Stomach (tissue), 9 donors: Measurements from ENCODE around the gene DNAJB9. TPM values are rescaled to one million over a fixed set of nuclear protein-coding genes. Genes with fewer than 3 reads are reported as not detected.
A peak's percentile ranks its signal among the peaks of the same experiment; 100 is the strongest.

ENCODE experiments used
- DNase-seq, 2 donors: peaks; one replicate each; pipeline versions ENCODE4 v3.0.0 to v3.0.0-alpha.2; 2013 to 2019
- H3K27ac ChIP-seq, 5 donors: fragments of 200-600 bp in 4 of 5; sonication (generic) in 4 of 5; one replicate each; pipeline ENCODE4 v1.5.1; 2013 to 2019; ENCODE audit warnings: mild to moderate bottlenecking in 1 of 5, moderate library complexity in 1 of 5
- H3K27me3 ChIP-seq, 3 donors: fragments of 200-600 bp; sonication (generic); one replicate each; pipeline ENCODE4 v1.5.1; 2017 to 2019; ENCODE audit warnings: mixed run types in 1 of 3
- H3K36me3 ChIP-seq, 4 donors: fragments of 200-600 bp; sonication (generic); 1 replicate in 3 of 4; 2 replicates in 1 of 4; pipeline ENCODE4 v1.5.1; 2016 to 2019
- H3K4me1 ChIP-seq, 4 donors: fragments of 200-600 bp; sonication (generic); one replicate each; pipeline ENCODE4 v1.5.1; 2016 to 2019
- H3K4me3 ChIP-seq, 4 donors: fragments of 200-600 bp; sonication (generic) in 3 of 4; one replicate each; pipeline ENCODE4 v1.5.1; 2016 to 2019; ENCODE audit warnings: mild to moderate bottlenecking in 1 of 4
- H3K9me3 ChIP-seq, 4 donors: fragments of 200-600 bp; sonication (generic); one replicate each; pipeline ENCODE4 v1.5.1; 2016 to 2019
- EP300 ChIP-seq: sonication (generic); formaldehyde crosslinking; IDR thresholded peaks from one replicate; pipeline ENCODE4 v1.6.1; 2017; ENCODE audit warnings: antibody characterized with exemption
- POLR2A ChIP-seq, 4 donors: fragments of 450-650 bp; IDR thresholded peaks; one replicate each; pipeline ENCODE4 v1.6.1; 2016; ENCODE audit warnings: antibody characterized with exemption in 4 of 4, control low read depth in 2 of 4, mild to moderate bottlenecking in 1 of 4, moderate library complexity in 1 of 4
- POLR2AphosphoS5 ChIP-seq, 3 donors: sonication (generic); formaldehyde crosslinking; IDR thresholded peaks; one replicate each; pipeline ENCODE4 v1.6.1; 2016; ENCODE audit warnings: antibody characterized with exemption in 3 of 3
- WGBS, 5 donors: extraction: QIAGEN DNeasy Blood & Tissue Kit in 3 of 5; methylation state at CpG; one replicate each; pipeline versions ENCODE4 v1.1.5 to v1.1.7; 2013 to 2018; 5-methylcytosine and 5-hydroxymethylcytosine counted together
- intact Hi-C: fragments of 100-400 bp; cut with DNase I; formaldehyde crosslinking; loops from one replicate; pipeline ENCODE4 v1.15.1; 2023; ENCODE audit warnings: low total_unique reads
- polyA plus RNA-seq, 3 donors: library from polyadenylated mRNA; stranded (reverse); fragments of 200-250 nt; gene quantifications; one replicate each; pipeline ENCODE4 v1.2.3, GENCODE V29; 2013
- total RNA-seq, 5 donors: library from RNA; depleted of rRNA; stranded (reverse); fragments of >200 nt; gene quantifications; one replicate each; pipeline versions ENCODE4 v1.1.0 to v1.2.3, GENCODE V29; 2014 to 2016
- TF ChIP-seq, protein P1 (sequence below), 7 experiments: fragments of 450-650 bp in 4 of 7; fragments of 200-600 bp in 3 of 7; sonication (generic) in 3 of 7; IDR thresholded peaks; one replicate each; pipeline ENCODE4 v1.5.1; 2016 to 2019; ENCODE audit warnings: antibody characterized with exemption in 7 of 7, control low read depth in 2 of 7, mild to moderate bottlenecking in 1 of 7
- donor health status: healthy with polysubstance abuse.
- donor health status: Bipolar disorder and iron deficiency.
- donor health status: healthy.

Gene DNAJB9
- total and polyA plus RNA-seq, 8 donors: 2.6 to 218 (median 15.3) TPM

DNA sequence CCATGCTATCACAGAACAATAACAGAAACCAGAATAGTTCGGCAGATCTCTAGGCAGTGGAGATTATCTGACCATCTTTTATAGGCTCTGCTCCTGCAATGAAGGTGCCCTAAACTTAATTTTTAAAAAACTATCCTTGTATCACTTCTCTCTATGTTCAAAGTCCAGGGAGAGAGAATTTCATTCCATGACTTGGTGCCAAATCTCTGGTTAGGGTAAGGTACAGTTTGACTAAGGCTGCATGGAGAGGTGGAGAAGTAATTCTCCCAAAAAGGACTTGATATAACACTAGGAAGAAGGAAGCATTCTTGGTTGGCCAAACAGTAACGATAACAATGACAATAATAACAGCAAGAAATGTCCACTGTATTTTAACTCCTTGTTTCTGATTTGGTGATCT is 40.0 kb downstream of the DNAJB9 start:
- no peak for DNase-seq
- Histone ChIP-seq H3K27me3 (no peaks in the 10 kb centered on the region), H3K4me1 (peaks cover 0 to 9% (median 3%) of the 10 kb centered on the region in 4 donors), H3K4me3 (no peak overlapping the region), H3K9me3 (no peaks in the 10 kb centered on the region), H3K27ac (no peak overlapping the region), H3K36me3 (no peaks in the 10 kb centered on the region)
- TF ChIP-seq, protein P1, sequence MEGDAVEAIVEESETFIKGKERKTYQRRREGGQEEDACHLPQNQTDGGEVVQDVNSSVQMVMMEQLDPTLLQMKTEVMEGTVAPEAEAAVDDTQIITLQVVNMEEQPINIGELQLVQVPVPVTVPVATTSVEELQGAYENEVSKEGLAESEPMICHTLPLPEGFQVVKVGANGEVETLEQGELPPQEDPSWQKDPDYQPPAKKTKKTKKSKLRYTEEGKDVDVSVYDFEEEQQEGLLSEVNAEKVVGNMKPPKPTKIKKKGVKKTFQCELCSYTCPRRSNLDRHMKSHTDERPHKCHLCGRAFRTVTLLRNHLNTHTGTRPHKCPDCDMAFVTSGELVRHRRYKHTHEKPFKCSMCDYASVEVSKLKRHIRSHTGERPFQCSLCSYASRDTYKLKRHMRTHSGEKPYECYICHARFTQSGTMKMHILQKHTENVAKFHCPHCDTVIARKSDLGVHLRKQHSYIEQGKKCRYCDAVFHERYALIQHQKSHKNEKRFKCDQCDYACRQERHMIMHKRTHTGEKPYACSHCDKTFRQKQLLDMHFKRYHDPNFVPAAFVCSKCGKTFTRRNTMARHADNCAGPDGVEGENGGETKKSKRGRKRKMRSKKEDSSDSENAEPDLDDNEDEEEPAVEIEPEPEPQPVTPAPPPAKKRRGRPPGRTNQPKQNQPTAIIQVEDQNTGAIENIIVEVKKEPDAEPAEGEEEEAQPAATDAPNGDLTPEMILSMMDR (IDR thresholded peaks at IDR 0.05): no peak
- TF ChIP-seq POLR2A (IDR thresholded peaks at IDR 0.05): no peak
- TF ChIP-seq EP300: no peak
- no peak for TF ChIP-seq POLR2AphosphoS5 (IDR thresholded peaks at IDR 0.05)
- intact Hi-C loops: no loop called here
- WGBS, 5 donors: 52 to 67% (median 63%) methylated on average over 2 of the region's 2 CpGs

DNA sequence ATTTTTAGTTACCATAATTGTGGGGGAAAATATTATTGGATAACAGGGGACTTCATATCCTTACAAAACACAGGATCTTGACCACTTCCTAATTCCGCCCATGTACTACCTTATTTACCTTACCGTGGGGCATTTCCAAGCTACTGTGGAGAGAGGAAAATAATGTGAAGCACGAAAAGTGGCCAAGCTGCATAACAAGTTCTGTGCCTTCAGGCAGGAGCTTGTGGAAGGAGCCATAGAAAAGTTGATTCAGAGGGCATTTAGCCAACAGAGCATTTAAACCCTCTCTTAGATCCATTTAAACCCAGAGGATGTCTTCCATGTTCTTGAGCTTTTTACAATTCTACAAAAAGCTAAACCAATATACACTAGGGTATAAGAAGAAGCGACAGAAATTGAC is 41.6 kb downstream of the DNAJB9 start:
- DNase-seq: no peak
- Histone ChIP-seq H3K4me3 (no peak overlapping the region), H3K36me3 (no peaks in the 10 kb centered on the region), H3K27ac (no peak overlapping the region), H3K9me3 (no peaks in the 10 kb centered on the region), H3K27me3 (no peaks in the 10 kb centered on the region), H3K4me1 (peaks cover 0 to 9% (median 3%) of the 10 kb centered on the region in 4 donors)
- WGBS, 5 donors: 46 to 54% (median 49%) methylated on average over 4 of the region's 4 CpGs
- TF ChIP-seq EP300 (no peak), POLR2AphosphoS5 (IDR thresholded peaks at IDR 0.05) (no peak), POLR2A (IDR thresholded peaks at IDR 0.05) (no peak)
- TF ChIP-seq, protein P1 (IDR thresholded peaks at IDR 0.05): no peak
- intact Hi-C loops: no loop called here

DNA sequence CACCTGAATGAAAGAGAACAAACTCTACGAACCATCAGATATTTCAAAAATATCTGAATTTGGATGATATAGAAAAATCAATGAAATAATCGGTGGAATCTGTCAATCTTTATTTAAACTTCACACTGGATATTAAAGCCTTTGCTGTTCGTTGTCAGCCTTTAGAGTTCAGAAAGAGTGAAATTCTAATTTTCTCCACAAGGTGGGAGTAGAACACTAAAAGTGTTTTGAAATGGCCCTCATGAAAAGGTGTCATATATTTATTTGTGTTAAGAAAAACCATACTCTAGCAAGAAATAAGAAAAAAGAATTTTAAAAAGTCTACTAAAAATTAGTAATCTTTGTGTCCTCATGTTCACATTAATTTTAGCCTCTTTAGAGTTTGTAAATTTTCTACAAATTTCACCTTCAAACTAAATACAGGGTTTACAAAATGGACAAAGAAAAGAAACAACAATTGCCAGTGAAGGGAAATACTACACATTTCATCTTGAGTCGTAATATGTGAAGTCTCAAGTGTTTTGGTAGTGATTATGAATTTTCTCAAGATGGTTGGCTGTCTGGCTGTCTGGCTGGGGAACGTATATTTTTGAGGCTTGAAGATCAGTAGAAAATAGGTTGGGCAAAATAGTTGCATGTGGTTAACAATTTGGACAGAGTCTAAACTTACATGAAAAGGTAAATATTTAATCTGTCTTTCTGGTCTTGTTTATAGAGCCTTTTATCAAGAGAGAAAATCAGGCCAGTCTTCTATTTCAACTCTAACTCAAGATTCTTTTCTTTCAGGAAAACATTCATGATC is 43.7 kb downstream of the DNAJB9 start:
- intact Hi-C loops: no loop called here
- TF ChIP-seq POLR2AphosphoS5 (IDR thresholded peaks at IDR 0.05): no peak
- TF ChIP-seq, protein P1 (IDR thresholded peaks at IDR 0.05): peak in 4 of 7 experiments; percentile 64 to 74 (median 68)
- 8 to 19% (median 10%) methylated on average over 5 of the region's 5 CpGs for WGBS, 5 donors
- Histone ChIP-seq H3K27me3 (no peaks in the 10 kb centered on the region), H3K9me3 (no peaks in the 10 kb centered on the region), H3K4me3 (no peak overlapping the region), H3K27ac (no peak overlapping the region), H3K36me3 (no peaks in the 10 kb centered on the region), H3K4me1 (peaks cover 0 to 9% (median 3%) of the 10 kb centered on the region in 4 donors)
- DNase-seq: peak in 1 of 2 donors; percentile 78

DNA sequence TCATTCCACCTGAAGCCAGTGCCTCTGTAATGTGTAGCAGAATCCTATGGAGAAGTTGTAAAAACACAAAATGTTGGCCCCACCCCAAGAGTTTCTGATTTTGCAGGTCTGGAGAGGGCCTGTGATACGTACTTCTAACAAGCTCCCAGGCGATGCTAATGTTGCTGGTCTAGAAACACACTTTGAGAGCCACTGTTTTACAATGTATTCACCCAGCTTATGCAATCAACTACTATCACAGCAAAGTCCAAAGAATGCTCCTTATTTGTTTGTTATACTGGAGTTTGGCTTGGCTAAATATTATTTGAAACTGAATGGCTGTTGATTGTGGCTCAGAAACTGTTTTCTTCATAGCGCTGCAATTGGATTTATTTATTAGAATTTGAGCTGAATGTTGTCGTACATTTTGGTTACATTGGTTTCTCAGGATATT is 44.3 kb downstream of the DNAJB9 start:
- intact Hi-C loops: no loop called here
- H3K27me3 ChIP-seq: no peaks in the 10 kb centered on the region
- H3K9me3 ChIP-seq: no peaks in the 10 kb centered on the region
- DNase-seq: peak in 1 of 2 donors; percentile 22
- H3K4me3 ChIP-seq: no peak overlapping the region
- H3K4me1 ChIP-seq: peaks cover 0 to 9% (median 3%) of the 10 kb centered on the region in 4 donors
- H3K36me3 ChIP-seq: no peaks in the 10 kb centered on the region
- TF ChIP-seq EP300 (no peak), POLR2A (IDR thresholded peaks at IDR 0.05) (no peak), POLR2AphosphoS5 (IDR thresholded peaks at IDR 0.05) (no peak)
- TF ChIP-seq, protein P1 (IDR thresholded peaks at IDR 0.05): no peak
- H3K27ac ChIP-seq: no peak overlapping the region
- WGBS, 5 donors: 50 to 75% (median 65%) methylated on average over 4 of the region's 4 CpGs
